ENCODE results near the gene CHRDL1.
A peak's percentile ranks its signal among the peaks of the same experiment; 100 is the strongest.
"Not testable (repeated sequence)": the region's sequence is repeated elsewhere in the genome, so short reads cannot be mapped to it uniquely, and the experiment has no call there.

CHRDL1 gene

GRCh38 chrX:110665223-110666002 is 130.2 kb downstream of the CHRDL1 start:
- DNase-seq (ENCODE audit: low spot score): peak; percentile 70

GRCh38 chrX:110657073-110657472 is 138.5 kb downstream of the CHRDL1 start:
- no peak for DNase-seq (ENCODE audit: low spot score)

DNA sequence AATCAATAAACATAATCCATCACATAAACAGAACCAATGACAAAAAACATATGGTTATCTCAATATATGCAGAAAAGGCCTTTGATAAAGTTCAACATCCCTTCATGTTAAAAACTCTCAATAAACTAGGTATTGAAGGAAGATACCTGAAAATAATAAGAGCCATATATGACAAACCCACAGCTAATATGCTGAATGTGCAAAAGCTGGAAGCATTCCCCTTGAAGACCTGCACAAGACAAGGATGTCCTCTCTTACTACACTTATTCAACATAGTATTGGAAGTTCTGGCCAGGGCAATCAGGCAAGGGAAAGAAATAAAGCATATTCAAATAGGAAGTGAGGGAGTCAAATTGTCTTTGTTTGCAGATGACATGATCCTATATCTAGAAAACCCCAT is 141.3 kb downstream of the CHRDL1 start:
- not testable (repeated sequence) for DNase-seq (ENCODE audit: low spot score)

GRCh38 chrX:110646386-110646785 is 149.2 kb downstream of the CHRDL1 start:
- DNase-seq (ENCODE audit: low spot score): no peak
